HG02885 (cell line): ENCODE measurements around the gene PACSIN3.
A peak's percentile ranks its signal among the peaks of the same experiment; 100 is the strongest.

Experiments used
- ATAC-seq: cut with Tn5 transposase; IDR thresholded peaks from one replicate; pipeline ENCODE4 v1.9.1; 2021; ENCODE audit warnings: mild to moderate bottlenecking; ENCODE audit not compliant: unreplicated experiment, poor library complexity

Gene PACSIN3

DNA sequence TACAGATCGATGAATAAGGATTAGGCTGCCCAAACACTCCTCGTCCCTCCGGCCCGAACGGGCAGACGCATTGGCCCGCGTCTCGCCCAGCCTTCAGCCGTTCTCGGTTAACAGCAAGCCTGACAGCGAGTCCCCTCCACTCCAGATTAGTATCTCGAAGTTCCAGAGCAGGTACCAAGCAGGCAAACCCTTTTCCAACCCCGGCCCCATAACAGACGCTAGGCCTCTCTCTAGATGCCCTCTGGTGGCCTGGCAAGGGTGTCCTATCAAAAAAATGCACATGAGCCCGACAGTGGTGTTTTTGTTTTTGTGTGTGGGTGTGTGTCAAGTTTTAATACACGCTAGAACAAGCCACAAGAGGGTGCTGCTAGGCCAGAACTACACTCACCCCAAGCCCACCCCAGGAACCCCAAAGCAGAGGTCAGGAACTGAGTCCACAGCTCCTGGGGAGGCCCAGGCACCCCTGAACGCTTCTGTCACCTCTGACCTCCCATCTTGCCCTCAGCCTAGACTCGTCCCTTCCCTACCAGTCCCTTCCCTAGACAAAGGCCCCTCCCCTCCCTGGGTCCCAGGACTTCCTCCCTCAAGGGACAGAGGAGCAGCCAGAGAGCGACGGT, 8.9 kb downstream of the PACSIN3 start:
- peak; percentile 52 for ATAC-seq

DNA sequence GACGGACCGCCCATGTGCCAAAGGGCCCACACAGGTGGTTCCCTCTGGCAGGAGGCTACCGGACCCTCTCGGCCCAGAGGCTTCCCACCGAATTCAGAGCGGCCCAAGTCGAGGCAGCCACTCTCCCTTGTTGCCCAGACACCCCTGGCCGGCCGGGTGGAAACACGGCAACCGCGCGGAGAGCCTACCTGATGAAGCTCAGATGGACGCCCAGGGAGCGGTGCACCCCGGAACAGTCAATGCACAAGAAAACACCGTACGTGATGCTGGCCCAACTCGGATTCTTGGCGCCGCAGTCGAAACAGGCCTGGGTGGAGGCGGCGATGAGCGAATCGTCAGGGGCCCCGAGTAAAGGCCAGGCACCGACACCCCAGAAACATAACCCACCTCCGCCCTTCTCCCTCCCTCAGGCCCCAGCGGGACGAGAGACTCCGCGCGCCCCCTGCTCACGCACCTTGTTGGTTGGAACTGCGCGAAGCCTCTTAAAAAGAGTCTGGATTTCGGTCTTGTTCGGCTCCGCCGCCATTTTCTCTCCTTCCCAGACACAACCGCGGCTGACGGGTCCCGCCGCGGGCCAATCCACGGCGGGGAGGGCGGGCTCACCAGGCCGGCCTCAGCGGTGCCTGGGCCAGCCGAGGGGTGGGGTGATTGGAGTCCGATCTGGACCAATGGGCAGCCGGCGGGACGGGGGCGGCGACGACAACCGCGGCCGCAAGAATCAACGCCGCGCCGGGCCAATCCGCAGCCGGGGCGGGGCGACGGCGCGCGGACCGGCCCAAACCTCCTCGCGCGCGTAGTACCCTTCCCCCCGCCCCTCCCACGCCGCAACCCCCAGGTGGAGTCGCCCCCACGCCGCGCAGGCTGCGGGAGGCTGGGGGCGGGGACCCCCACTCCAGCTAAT, 9.7 kb downstream of the PACSIN3 start, which contains the start of gene ARFGAP2:
Gene ARFGAP2 (minus strand): TSS at position 552 of the 901 bp plus-strand sequence. CDS start 26 bp downstream, at position 526.
- peak; percentile 92 for ATAC-seq

DNA sequence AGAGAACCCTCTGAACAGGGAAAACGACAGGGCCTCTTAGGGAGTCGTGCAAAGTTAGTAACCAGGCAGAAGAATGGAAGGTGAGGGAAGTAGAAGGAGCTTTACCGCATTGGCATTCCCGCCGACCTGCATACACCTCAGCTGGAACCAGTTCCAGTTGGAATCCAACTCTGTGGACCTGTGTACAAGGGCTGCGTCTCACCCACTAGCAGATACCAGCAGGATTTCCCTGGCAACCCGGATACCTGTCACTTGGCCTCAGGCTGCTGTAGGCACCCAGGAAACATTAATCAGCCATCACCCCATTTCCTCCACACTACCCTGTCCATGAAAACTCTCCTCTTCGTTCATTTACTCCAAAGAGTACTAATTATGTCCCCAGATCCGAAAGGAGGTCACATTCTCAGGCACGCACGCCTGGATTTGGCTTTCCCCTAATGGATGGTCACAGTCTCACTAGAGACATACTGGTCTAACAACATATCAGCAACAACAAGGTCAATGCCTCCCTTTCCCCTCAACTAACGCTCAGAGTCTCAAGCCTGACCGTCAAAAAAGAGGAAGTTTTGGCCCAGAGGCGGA, 10.4 kb downstream of the PACSIN3 start:
- no peak for ATAC-seq

- ATAC-seq: no peak
Observed at GRCh38 chr11:47172740-47173336, 13.4 kb downstream of the PACSIN3 start.

DNA sequence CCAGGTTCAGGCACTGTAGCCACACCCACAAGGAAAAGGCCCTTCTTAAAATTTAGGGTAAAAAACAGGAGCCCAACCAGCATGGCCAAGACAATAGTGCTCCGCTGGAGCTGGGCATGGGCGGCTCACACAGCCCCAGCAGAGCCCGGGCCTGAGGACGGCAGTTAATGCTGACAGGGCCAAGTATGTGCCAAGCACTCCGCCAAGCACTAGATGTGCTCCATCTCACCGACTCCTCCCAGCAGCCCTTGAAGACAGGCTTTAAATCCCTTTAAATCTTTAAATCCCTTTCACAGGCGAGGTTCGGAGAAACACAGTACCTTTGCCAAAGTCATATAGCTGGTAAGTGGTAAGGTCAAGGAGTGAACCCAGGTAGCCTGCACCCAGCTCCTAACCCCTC, 14.4 kb downstream of the PACSIN3 start:
- no peak for ATAC-seq

- ATAC-seq: no peak
Observed at GRCh38 chr11:47171061-47171838, 15.0 kb downstream of the PACSIN3 start.

- ATAC-seq: no peak
Observed at GRCh38 chr11:47166368-47166767, 19.9 kb downstream of the PACSIN3 start.

DNA sequence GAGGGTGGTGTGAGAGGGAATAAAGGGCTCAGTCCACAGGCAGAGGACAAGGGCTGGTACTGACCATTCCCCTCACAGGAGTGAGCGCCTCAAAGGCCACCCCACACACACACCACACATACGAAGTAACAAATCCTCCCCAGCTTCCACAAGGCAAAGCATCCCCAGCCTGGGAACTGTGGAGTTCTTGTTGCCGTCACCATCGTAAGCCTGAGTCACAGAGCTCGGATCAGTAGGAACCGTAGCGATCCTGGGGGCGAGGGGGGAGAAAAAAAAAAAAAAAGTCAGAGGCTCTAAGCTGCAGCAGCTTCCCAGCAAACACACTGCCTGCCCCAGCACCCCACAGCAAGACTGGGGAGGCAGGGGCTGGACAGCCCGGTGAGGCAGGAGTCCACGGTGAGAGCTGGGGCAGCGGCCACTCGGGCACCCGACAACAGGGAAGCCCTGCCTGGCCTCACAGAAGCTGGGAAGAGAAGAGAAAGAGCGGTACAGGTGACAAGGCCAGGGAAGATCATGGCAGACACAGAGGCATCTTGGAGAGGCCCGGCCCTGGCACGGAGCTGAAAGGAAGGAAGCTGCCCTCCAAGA, 20.9 kb downstream of the PACSIN3 start:
- ATAC-seq: no peak

DNA sequence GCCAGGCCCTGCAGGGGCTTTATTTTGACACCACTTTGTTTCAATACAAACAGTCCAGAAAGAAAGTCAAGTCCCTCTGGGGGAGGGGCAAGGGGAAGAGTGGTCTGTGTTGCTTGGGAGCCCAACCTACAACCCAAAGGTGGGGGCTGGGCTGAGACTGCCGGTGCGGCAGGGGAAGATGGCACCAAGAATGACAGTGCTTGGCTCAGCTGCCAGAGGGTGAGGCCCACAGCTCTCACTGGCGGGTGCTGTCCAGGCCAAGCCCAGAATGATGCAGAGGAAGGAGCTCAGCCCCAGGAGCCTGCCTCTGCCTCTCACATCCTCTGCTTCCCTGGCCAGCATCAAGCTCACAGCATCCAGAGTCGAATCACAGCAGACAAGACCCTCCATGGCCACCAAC, 21.9 kb downstream of the PACSIN3 start:
- ATAC-seq: no peak

DNA sequence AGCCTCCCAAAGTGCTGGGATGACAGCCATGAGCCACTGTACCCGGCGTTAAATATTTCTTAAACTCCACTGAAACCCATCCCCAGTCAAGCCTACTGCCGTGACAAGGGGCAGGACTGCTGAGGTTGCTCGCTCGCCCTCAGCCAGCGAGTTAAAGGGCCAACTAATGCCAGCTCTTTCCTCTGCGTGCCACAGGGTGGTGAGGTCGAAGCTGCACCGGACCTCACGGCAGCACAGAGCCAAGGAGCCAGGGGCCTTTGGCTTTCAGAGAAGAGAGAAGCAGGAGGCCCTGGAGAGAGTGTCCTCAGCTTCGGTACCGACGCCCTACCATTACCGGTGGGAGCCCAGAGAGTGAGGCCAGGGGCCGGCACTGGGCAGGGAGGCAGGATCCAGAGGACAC, 22.3 kb downstream of the PACSIN3 start:
- ATAC-seq: no peak

- no peak for ATAC-seq
Observed at GRCh38 chr11:47163193-47163592, 23.0 kb downstream of the PACSIN3 start.

DNA sequence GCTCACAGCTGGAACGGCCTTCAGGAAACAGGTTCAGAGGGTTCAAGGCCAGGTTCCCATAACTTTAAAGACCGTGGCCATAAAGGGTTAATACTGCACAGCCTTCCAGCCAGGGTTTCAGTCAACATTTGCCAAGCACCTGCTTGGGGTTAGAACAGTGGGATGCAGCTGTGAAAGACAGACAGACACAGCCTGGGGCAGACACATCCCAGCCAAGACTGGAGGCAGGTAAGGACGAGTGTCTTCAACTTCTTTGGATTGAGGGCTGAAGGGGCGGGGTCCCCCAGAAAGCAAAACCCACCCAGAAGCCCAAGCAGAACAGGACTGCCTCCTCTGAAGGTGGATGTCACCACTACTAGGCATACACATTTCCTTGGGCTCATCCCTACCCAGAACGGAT, 23.8 kb downstream of the PACSIN3 start:
- no peak for ATAC-seq

- no peak for ATAC-seq
Observed at GRCh38 chr11:47161890-47162289, 24.3 kb downstream of the PACSIN3 start.

- ATAC-seq: peak; percentile 62
Observed at GRCh38 chr11:47161134-47161854, 24.9 kb downstream of the PACSIN3 start.

- ATAC-seq: no peak
Observed at GRCh38 chr11:47160753-47161133, 25.5 kb downstream of the PACSIN3 start.

- ATAC-seq: no peak
Observed at GRCh38 chr11:47158242-47158641, 28.0 kb downstream of the PACSIN3 start.

GRCh38 chr11:47157805-47158204, 28.4 kb downstream of the PACSIN3 start:
- no peak for ATAC-seq

DNA sequence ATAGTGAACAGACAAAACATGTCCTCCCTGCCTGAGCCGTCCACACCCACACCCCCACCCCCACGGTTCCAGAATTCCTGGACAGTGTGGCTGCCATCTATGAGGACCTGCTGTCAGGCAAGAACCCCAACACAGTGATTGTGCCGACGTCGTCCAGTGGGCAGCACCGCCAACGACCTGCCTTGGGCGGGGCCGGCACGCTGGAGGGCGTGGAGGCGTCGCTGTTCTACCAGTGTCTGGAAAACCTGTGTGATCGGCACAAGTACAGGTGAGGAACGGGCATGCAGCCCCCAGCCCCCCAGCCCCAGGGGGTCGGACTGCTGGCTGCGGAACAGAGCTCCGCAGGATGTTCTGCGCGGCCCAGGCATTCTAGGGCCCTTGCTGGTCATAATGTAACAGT, 29.3 kb downstream of the PACSIN3 start:
- ATAC-seq: no peak

GRCh38 chr11:47156333-47156732, 29.9 kb downstream of the PACSIN3 start:
- no peak for ATAC-seq
